Subcutaneous adipose tissue (tissue), 4 donors: ENCODE data around the gene GRID1. TPM values are rescaled to one million over a fixed set of nuclear protein-coding genes. Genes with fewer than 3 reads are reported as not detected.

Experiments
- total RNA-seq, 4 donors: library from RNA; depleted of rRNA; stranded (reverse); fragments of >200 nt; gene quantifications; one replicate each; pipeline ENCODE4 v1.1.0, GENCODE V29; 2016
- TF ChIP-seq, protein P1 (sequence below): fragments of 450-650 bp; IDR thresholded peaks from one replicate; pipeline ENCODE4 v1.5.1; 2016; ENCODE audit warnings: low read depth, mild to moderate bottlenecking, control low read depth, antibody characterized with exemption, moderate library complexity

Gene GRID1
- total RNA-seq, 4 donors from 2014 or later, result 0.49 to 2.0 (median 1.1) TPM

DNA sequence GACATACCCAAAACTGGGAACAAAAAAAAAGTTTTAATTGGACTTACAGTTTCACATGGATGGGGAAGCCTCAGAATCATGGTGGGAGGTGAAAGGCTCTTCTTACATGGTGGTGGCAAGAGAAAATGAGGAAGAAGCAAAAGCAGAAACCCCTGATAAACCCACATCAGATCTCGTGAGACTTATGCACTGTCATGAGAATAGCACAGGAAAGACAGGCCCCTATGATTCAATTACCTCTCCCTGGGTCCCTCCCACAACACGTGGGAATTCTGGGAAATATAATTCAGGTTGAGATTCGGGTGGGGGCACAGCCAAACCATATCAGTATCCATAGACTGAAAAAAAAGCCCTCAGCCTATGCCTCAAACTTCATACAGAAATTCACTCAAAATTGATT, 647.2 kb downstream of the GRID1 start:
- TF ChIP-seq, protein P1, sequence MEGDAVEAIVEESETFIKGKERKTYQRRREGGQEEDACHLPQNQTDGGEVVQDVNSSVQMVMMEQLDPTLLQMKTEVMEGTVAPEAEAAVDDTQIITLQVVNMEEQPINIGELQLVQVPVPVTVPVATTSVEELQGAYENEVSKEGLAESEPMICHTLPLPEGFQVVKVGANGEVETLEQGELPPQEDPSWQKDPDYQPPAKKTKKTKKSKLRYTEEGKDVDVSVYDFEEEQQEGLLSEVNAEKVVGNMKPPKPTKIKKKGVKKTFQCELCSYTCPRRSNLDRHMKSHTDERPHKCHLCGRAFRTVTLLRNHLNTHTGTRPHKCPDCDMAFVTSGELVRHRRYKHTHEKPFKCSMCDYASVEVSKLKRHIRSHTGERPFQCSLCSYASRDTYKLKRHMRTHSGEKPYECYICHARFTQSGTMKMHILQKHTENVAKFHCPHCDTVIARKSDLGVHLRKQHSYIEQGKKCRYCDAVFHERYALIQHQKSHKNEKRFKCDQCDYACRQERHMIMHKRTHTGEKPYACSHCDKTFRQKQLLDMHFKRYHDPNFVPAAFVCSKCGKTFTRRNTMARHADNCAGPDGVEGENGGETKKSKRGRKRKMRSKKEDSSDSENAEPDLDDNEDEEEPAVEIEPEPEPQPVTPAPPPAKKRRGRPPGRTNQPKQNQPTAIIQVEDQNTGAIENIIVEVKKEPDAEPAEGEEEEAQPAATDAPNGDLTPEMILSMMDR, result no peak

DNA sequence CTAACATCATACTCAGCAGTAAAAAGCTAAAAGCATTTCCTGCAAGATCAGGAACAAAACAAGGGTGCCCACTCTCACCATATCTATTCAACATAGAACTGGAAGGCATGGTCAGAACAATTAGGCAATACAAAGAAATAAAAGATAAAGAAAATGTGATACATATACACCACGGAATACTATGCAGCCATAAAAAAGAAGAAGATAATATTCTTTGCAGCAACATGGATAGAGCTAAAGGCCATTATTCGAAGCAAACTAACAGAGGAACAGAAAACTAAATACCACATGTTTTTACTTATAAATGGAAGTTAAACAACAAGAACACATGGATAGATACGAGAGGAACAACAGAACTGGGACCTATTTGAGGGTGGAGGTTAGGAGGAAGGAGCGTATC, 652.7 kb downstream of the GRID1 start:
- TF ChIP-seq, protein P1, result no peak

GRCh38 chr10:85702768-85703167, 663.8 kb downstream of the GRID1 start:
- TF ChIP-seq, protein P1, result no peak

DNA sequence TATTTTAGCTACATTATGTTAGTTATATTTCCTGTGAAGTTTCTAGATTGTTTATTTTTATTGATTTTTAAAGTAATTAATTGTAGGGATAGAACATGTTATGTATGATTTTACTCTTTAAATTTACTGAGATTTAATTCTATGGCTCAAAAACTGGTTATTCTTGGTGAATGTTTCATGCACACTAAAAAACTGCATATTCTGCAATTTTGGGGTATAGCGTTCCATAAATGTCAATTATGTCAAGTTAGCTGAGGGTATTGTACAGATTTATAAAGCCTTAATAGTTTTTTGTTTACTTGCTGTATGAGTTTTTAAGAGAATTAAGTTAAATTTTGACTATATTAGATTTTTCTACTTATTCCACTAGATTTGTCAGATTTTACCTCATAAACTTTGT, 669.7 kb downstream of the GRID1 start:
- TF ChIP-seq, protein P1, result no peak

DNA sequence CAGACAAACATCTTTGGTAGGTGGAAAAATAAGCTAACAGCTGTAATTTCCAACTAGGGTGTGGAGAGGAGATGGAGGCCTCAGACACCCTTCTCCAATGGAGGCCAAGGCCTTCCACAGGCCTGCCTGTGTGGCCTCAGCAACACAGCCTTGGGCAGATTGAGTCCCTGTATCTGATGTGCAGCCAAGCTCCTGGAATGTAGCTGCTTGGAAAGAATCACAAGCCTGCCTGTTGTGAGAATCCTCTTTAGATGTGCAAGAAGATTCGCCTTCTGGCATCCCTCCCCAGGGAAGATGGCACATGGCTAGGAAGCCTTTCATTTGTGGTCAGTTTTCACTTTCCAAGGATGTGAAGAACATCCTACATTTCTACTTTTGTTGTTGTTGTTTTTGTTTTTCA, 684.0 kb downstream of the GRID1 start:
- TF ChIP-seq, protein P1, result no peak

GRCh38 chr10:85679710-85680109, 686.9 kb downstream of the GRID1 start:
- TF ChIP-seq, protein P1, result no peak

GRCh38 chr10:85679061-85679460, 687.5 kb downstream of the GRID1 start:
- TF ChIP-seq, protein P1, result no peak
